DMS153 (cell line): ENCODE data around the gene NUTM2F.
"Not testable (repeated sequence)": the region's sequence is repeated elsewhere in the genome, so short reads cannot be mapped to it uniquely, and the experiment has no call there.

Experiments
- DNase-seq: peaks from one replicate; lab custom pipeline; 2025; lab: John Stamatoyannopoulos, UW

NUTM2F gene

DNA sequence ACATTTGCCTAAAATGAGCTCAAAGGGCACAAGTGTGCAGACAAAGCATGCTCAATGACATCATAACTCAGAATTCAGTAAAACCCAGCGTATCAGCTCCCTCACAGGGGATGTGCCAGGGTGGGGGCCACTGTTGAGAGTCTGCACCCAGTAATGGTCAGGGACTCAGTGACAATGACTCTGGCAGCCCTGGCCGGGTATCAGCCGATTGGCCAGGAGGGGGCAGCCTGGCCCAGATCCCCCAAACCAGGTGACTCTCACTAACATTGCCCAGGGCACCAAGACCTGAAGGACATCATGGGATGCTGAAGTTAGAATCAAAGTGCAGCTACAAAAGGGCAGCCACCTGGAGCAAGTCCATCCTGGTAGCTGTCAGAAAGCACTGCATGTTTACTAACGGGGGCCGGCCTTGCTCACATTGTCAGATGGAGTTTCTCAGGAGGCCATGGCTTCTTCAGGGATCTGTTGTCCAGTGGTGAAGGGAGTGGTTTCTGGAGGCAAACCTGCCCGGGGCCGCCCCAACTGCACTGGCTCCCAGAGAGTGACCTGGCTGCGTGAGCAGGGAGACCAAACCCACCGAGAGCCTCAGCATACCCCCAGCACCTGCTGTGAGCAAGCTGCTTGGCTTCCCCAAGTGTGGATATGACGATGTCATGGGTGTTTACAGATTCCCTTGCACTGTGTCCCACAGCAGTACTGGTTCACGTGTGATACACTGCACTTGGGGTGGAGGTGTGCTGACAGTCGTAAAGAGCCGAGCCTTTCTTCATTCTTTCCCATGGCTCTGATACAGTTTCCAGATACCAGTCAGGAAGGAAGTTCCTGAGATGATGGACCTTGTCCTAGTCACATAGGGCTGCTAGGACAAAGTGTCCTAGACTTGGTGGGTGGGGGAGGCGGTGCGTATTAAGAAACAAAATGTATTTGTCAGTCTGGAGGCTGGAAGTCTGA lies 13.1 kb downstream of the NUTM2F start:
- DNase-seq = not testable (repeated sequence)

DNA sequence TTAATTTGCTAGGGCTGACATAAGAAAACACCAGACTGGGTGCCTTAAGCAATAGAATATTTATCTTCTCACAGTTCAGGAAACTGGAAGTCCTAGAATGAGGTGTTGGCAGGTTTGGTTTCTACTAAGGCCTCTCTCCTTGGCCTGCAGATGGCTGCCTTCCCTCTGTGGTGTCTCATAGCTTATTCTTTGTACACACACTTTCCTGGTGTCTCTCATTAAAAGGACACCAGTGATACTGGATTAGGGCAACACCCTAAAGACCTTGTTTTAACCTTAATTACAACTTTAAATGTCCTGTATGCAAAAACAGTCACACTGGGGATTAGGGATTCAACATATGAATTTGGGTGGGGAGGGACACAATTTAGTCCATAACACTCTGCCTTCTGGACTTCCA lies 25.1 kb downstream of the NUTM2F start:
- DNase-seq = no peak

DNA sequence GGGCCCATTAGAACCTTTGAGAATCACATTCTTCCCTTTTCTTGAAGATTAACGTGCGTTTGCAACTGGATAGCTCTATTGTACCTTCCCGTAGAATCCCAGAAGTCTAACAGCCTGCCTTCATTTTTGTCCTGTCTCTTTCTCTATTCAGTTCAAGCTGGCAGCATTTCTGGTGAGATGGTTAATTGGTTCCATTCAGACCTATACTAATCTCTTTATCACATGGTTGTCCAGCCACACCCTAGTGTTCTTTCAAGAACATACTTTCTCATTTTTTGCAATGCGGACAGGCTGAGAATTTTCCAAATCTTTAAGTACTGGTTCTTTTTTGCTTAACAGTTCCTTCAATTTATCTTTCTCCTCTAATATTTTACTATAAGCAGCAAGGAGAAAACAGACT lies 26.0 kb downstream of the NUTM2F start:
- DNase-seq = no peak

DNA sequence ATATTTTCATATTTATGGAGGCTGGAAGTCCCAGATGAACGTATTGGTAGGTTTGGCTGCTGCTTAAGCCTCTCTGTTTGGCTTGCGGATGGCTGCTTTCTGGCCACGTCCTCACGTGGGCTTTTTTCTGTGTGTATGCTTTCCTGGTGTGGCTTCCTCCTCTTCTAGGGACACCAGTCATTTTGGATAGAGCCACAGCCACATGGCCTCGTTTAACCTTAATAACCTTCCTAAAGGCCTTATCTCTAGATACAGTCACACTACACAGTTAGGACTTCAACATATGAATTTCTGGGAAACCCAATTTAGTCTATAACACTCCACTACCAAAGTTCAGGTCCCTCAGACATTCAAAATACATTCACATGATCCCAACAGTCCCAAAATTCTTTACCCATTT lies 26.9 kb downstream of the NUTM2F start:
- DNase-seq = no peak

DNA sequence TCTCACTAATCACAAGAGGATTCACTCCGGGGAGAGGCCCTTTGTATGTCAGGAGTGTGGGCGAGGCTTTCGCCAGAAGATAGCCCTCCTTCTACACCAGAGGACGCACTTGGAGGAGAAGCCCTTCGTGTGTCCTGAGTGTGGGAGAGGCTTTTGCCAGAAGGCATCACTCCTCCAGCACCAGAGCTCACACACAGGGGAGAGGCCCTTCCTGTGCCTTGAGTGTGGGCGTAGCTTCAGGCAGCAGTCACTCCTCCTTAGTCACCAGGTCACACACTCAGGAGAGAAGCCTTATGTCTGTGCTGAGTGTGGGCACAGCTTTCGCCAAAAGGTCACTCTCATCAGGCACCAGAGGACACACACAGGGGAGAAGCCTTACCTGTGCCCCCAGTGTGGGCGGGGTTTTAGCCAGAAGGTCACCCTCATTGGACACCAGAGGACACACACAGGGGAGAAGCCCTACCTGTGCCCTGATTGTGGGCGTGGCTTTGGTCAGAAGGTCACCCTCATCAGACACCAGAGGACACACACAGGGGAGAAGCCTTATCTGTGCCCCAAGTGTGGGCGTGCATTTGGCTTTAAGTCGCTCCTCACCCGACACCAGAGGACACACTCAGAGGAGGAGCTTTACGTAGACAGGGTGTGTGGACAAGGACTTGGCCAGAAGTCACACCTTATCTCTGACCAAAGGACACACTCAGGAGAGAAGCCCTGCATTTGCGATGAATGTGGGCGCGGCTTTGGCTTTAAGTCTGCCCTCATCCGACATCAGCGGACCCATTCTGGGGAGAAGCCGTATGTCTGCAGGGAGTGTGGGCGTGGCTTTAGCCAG lies 27.8 kb downstream of the NUTM2F start:
- DNase-seq = no peak

DNA sequence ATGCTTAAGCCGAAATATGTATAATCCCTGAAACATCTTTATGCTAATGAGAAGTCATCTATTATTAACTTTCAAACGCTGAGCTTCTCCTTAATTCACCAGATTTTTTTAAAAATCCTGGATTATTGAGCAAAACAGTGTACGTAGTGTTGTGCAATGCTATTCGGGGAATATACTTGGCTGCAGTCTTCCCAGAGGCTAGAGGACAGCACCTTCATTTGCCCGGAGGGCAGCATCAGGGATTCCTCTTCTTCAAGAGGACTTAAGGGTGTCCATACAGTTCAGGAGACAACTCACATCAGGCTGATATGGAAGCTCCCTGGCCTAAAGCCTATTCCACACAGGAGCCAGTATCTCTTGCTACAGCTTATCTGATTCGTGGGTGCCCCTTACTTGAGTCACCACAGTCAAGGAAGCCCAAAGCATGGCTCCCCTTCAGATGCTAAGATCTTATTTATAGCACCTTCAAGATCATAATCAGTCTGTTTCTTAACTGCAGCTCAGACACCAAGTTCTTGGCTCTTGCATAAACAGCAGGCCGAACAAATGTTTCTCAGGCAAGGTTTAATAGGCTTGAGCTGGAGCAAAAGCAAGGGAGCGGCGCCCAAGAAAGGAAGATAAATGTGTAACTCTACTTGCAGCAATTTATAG lies 29.4 kb downstream of the NUTM2F start:
- no peak for DNase-seq

DNA sequence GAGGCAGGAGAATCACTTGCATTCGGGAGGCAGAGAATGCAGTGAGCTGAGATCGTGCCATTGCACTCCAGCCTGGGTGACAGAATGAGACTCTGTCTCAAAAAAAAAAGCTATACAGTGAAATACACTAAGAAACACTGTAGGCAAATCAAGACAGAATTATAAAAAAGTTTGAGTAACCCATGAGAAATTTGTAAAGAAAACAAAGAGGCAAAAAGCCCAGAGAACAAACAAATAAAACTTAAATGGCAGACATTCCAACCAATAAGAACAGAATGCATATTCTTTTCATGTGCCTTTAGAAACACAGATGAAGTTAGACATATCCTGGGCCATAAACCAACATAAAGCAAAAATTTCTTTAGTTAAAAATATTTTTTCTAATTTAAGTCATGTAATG lies 38.8 kb downstream of the NUTM2F start:
- DNase-seq = no peak

DNA sequence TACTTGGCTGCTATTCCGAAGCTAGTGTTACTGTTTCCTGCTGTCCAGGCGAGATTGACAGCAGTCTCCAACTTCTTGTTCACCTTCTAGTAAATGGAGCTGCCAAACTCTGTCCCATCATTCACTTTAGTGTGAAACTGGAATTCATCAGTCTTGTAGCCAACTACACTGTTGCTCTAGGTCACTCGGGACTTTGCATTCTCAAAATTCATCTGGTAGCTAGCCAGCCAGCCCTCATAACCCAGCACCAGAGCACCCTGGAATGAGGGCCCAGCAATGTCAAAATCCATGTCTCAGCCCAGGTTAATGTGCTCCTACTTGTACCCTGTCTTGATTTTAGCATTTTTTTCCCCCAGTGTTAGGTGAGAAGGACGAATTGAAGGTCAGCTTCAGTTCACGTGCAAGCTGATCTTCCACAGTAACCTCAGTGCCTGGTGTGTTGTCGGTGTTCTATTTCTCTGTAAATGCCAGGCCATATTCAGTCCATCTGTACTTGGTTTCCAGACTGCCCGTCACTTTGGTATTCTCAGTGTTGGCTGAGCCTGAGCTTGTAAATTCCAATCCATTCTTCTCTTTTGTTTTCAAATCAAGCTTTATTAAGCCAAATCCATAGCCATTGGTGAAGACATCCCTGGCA lies 40.4 kb downstream of the NUTM2F start:
- DNase-seq = no peak

DNA sequence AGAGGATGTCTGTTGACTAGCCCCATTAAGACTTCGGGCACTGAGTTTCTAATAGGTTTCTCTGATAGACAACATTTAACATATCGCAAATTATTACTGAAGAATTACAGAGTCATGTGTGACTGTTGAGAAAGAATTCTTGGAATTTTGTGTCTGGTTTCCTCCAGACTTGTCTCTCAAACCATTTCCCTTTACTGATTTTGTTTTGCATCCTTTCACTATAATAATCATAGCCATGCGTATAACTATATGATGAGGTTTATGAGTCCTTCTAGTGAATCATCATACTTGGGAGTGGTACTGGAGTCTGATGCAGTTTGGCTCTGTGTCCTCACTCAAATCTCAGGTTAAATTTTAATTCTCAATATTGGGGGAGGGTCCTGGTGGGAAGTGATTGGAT lies 42.3 kb downstream of the NUTM2F start:
- DNase-seq = no peak

DNA sequence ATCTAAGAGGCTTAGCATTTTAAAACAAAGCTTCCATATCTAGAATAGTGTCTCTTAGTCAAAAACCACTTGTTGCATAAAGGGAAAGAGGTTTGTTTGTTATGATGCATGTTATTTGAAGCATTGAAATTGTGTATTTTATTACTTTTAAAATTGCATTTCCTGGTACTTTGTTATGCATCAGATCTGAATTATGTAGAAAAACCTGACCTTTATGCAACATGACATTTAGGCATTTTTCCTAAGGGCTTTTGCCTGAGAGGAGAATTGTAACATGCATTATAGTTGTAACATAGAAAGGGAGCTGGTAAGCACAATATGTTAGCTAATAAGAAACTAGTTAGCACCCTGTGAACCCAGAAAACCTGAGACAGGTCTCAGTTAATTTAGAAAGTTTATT lies 47.3 kb downstream of the NUTM2F start:
- no peak for DNase-seq

DNA sequence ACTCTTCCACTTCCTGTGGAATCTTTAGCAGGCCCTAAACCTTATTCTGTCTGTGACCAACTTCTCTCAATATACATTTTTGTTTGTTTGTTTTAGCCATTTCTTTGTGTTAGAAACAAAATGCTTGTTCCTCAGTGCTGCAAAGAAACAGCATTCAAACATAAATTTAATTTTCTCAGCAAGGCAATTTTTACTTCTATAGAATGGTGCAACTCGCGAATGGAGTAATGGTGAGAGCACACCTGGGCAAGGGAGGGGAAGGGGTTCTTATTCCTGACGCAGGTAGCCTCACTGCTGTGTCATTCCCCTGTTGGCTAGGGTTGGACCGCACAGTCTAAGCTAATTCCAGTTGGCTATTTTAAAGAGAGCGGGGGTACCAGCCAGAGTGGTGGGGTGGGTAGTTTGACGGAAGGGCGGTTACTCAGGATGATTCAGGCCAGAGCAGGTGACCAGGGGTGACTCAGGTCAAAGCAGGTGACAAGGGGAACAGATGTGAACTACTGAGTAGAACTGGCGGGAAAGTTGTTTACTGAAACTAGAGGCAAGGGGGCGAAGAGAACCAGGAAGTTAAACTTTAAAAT lies 47.9 kb downstream of the NUTM2F start:
- no peak for DNase-seq

DNA sequence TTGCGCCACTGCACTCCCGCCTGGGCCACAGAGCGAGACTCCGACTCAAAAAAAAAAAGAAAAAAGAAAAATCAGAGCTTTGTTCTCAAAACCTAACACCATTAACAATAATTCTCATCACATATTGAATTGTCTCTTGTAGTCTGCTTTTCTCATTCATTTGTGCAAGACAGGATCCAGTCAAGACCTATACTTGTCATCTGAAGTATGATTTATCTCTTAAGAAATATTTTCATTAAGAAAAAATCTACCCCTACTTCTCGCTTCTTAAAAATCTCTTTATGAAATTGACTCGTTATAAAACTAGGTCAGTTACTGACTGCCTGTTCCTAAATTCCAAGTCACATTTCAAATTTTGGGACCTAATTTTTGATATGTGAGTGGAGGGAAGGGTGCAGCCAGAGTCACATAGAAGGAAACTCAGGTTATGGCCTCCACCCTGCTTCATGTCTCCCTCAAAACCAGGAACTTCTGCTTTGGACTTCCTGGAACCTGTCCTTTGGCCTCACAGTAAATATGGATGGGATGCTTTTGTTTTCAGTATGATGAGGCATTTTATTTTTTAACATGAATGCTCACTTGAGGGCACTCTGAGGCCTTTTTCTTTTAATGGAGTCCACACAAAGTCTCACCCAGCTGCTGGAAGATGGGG lies 50.4 kb downstream of the NUTM2F start:
- DNase-seq = no peak

DNA sequence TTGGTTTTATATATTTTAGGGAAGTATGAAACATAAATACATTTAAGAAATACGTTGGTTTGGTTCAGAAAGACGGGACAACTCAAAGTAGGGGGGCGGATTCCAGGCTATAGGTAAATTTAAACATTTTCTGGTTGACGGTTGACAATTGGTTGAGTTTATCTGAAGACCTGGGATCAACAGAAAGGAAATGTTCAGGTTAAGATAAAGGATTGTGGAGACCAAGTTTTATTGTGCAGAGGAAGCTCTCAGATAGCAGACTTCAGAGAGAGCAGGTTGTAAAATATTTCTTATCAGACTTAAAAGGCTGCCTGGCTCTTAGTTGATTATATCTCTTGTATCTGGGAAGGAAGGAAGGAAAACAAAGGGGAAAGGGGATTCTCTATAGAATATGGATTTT lies 51.4 kb downstream of the NUTM2F start:
- DNase-seq = not testable (repeated sequence)

DNA sequence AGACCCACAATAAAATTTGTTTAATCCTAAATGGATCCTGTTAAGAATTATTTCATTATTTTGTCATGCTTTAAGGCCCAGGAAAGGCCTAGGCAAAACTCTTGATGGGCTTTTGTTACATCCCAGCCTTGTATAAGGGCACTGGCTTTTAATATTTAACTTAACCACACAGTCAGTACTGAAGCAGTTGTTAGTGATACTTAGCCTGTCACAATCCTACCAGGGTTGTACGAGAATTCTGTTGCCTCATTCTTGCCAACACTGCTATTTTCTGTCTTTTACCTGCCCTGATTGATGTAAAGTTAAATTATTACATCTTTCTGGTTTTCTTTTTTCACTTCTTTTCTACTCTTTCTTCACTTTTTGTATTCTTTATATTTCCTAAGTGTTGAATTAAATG lies 58.4 kb downstream of the NUTM2F start:
- no peak for DNase-seq

DNA sequence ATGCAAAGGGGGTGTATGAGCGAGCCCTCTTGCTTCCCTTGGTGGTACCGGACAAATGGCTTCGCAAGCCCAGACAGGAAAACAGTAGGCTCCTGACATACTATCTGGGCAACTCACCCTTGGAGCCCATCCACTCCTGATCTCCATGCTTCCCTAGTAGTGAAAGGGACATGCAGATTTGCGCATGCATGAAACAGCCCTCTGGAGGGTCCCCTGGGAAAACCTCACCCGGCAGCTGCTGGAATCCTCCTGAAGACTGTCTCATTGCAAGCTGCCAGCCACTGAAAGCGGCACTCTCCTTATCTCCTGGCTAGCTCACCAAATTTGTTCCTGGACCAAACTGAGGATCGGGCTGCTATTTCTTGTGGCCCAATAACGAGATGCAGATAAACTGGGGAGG lies 59.2 kb downstream of the NUTM2F start:
- peak; percentile 56 for DNase-seq
